ENCODE results near the gene MCC.
"Not testable (repeated sequence)": the region's sequence is repeated elsewhere in the genome, so short reads cannot be mapped to it uniquely, and the experiment has no call there.

DNA sequence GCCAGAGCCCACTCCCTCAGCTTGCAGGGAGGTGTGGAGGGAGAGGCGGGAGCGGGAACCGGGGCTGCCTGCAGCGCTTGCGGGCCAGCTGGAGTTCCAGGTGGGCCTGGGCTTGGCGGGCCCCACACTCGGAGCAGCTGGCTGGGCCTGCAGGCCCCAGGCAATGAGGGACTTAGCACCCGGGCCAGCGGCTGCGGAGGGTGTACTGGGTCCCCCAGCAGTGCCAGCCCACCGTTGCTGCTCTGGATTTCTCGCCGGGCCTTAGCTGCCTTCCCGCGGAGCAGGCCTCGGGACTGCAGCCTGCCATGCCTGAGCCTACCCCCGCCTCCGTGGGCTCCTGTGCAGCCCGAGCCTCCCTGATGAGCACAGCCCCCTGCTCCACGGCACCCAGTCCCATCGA, 31.1 kb downstream of the MCC start:
- not testable (repeated sequence) for TF ChIP-seq EZH2phosphoT487, EZH2 (IDR thresholded peaks at IDR 0.05)
- TF ChIP-seq, protein P1, sequence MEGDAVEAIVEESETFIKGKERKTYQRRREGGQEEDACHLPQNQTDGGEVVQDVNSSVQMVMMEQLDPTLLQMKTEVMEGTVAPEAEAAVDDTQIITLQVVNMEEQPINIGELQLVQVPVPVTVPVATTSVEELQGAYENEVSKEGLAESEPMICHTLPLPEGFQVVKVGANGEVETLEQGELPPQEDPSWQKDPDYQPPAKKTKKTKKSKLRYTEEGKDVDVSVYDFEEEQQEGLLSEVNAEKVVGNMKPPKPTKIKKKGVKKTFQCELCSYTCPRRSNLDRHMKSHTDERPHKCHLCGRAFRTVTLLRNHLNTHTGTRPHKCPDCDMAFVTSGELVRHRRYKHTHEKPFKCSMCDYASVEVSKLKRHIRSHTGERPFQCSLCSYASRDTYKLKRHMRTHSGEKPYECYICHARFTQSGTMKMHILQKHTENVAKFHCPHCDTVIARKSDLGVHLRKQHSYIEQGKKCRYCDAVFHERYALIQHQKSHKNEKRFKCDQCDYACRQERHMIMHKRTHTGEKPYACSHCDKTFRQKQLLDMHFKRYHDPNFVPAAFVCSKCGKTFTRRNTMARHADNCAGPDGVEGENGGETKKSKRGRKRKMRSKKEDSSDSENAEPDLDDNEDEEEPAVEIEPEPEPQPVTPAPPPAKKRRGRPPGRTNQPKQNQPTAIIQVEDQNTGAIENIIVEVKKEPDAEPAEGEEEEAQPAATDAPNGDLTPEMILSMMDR (IDR thresholded peaks at IDR 0.05): not testable (repeated sequence)
